ELF-1 (cell line): ENCODE measurements around the gene KLK12.

ENCODE experiments used
- DNase-seq: peaks from one replicate; pipeline ENCODE4 v3.0.0-alpha.2; 2016; ENCODE audit warnings: low read depth, low spot score

Gene KLK12, protein sequence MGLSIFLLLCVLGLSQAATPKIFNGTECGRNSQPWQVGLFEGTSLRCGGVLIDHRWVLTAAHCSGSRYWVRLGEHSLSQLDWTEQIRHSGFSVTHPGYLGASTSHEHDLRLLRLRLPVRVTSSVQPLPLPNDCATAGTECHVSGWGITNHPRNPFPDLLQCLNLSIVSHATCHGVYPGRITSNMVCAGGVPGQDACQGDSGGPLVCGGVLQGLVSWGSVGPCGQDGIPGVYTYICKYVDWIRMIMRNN

DNA sequence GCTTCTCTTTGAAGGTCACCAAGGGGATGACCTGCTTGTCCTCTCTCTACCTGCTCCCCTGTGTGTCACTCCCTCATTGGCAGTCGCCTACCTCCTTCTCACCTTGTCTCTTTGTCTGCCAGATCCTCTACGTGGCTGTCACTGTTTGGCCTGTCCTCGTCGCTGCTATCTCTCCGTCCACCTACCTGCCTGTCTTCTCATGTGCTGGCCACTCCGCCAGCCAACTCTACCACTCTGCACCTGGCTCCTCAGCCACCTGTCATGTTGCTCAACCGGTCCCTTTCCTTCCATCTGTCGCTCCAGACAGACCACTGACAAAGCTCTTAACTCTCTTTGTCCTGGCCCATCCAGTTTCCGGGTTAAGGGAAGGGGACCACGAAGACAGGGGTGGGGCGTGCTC, at the start of gene KLK12:
TSS of gene KLK12 (minus strand) at position 299 of the 400 bp plus-strand sequence. CDS start 381 bp downstream, outside the sequence.
- no peak for DNase-seq

DNA sequence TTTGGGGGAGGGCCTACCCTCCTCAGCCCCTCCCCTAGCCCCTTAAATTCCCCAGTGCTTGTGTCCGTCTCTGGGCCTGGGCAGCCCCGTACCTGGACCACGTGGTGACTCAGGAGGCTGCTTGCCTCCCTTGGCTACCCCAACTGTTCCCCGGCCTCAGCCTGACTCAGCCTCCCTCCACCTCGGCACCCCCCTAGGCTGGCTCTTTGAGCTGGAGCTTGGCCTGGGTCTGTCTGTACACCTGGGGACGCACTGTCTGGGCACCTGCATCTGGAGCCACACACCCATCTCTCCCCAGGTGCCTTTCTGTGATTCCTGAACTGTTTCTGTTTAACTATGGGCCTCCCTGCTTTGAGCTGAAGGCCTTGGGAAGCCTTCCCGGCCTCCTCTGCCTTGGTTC, 49.7 kb upstream of the KLK12 start:
- no peak for DNase-seq

DNA sequence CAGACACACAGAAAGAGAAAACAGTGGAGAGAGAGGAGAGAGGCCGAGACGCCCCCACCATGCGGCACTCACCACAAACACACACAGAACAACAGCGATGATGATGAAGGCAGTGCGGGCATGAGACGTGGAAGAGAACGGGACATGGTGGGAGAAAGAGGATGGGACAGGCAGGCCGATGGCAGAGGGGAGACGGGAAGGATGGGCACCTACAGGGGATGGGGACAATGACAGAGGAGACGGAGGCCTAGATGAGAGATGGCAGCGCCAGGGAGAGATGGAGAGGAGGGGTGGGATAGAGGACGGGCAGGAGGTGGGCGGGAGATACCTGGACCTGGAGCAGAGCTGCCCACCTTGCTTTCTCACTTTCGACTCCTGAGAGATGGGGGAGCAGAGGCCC, 49.0 kb upstream of the KLK12 start:
- DNase-seq = no peak

DNA sequence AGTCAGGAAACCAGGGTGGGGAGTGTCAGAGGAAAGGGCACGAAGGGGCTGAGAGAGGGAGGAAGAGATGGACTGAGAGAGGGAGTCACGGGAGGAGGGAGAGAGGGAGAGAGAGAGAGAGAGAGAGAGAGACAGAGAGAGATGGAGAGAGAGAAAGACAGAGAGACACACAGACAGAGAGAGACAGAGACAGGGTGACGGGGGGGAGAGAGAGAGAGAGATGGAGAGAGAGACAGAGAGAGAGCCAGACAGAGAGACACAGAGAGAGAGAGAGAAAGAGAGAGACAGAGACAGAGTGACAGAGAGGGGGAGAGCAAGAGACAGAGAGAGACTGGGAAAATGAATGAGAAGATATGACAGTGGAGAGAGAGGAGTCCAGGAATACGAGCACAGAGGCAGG, 48.4 kb upstream of the KLK12 start:
- no peak for DNase-seq

DNA sequence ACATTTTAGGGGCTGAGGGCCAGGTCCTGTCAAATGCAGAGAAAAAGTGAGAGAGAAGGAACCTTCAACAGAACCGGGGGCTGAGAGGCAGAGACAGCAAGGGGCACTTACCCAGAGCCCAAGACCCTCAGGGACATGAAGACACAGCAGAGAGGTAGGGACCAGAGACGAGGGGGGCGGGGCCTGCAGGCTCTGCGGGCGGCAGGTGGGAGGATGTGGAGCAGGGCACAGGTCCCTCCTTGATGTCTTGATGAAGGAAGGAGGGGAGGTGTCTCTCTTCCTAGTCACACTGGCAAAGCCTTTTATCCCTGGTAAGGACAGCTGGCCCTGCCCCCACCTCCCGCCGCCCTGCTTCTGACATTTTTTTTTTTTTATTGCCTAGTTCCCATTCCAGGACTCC, 47.8 kb upstream of the KLK12 start, which contains the start of gene KLK14:
TSS of gene KLK14 (minus strand) at position 277 of the 400 bp plus-strand sequence. CDS start at position 4, 273 bp downstream.
- no peak for DNase-seq

DNA sequence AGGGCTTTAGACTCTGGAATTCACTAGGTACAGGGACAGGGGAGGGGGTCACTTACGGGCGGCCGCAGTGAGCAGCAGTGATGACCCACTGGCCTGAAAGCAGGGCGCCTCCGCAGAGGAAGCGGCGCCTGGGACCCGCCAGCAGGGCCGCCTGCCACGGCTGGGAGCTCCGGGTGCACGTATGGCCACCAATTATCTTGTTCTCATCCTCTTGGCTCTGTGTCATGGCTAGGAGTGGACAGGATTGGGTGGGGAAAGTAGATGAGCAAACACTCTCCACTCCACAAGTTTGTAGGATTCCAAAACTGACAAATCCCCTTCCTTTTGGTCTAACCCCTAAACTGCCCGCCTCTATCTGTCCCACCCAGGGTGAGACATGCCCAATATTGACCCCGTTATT, 46.7 kb upstream of the KLK12 start:
- no peak for DNase-seq

DNA sequence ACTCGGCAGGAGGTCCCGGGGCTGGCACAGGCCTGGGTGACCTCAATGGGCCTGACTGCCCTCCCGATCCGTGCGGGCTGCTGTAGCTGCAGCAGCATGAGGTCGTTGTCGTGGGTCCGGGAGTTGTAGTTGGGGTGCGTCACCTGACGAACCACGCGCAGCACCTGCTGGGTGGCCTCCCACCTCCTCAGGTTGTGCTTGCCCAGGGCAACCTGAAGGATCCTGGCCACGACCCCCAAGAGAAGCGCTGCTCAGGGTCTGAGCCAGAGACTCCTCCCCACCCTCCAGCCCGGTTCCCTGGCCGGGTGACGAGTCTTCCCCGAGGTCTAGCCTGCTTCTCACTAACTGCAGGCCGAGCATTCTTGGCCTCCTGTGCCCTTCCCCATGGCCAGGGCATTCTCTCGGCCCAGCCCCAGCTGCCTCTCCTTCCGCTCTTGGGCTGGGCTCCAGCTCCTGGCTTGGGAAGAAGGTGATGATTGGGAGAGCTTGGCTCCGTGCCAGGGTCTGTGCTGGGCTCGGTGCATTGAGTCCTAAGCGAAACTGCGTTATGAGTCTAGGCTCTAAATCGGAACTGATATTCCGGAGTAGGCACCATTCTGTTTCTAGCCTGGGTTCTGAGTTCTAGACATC, 44.8 kb upstream of the KLK12 start:
- DNase-seq = no peak

DNA sequence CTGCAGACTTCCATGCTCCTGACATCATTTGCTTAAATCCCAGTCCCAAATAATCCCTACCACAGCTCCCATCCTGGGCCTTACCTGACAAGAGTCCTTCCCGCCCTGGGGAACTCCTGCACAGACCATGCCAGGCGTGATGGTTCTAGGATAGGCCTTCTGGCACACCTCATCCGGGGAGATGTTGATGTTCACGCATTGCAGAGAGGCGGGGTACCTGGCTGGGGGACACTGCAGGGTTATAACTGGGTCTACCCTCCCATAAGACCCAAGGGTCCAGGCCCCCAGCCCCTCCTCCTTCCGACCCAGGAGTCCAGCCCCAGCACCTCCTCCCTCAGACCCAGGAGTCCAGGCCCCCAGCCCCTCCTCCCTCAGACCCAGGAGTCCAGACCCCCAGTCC, 43.9 kb upstream of the KLK12 start:
- DNase-seq = no peak

DNA sequence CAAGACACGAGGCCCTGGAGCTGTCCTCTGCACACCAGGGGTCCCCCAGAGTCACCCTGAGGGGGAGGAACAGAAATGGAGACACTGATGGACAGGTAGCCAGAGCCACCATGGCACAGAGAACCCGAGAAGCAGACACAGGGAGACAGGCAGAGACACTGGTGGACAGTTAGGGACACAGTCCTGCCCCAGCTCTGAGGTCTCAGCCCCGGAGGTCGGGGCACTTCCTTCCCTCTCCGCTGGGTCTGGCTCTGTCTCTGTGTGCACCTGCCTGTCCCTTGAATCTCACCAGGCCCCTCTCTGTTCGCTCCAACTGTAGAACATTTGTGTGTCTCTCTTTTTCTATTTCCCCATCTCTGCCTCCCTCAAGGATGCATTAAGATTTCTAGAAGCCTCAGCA, 43.3 kb upstream of the KLK12 start:
- DNase-seq = no peak

DNA sequence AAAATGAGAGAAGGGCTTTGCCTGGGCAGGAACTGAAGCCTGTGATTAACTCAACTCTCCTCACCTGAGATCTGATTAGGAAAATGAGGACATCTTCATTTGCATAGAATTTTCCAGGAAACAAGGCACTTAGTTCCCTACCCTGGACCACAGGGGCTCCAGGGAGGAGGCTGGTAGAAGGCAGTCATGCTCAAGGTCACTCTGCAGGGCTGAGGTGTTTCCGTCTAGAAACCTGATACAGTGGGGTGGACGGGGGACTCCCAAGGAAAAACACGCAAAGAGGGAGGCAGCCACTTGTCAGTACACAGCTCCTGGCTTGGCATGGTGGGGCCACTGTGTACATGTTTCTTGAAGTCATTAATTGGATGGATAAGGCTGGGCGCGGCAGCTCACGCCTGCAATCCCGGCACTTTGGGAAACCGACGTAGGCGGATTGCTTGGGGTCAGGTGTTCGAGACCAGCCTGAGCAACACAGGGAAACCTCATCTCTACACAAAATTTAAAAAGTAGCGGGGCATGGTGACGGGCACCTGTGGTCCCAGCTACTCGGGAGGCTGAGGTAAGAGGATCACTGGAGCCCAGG, 41.9 kb upstream of the KLK12 start:
- DNase-seq = no peak

DNA sequence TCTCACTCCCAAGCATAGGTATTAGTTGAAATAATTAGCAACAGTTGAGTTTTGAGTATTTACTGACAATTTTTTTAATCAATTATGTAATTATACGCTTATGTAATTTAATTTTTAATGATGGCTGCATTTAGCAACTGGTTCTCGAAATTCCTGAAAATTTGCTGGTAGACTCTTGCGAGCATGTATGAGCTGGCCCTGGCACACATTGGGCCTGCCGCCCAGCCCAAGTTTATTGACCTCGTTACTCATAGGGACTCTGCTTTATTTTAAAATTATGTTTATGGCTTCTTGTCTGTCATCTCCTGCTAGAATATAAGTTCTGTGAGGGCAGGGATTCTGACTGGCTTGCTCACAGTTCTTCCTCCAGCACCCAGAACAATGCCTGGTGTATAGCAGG, 41.2 kb upstream of the KLK12 start:
- DNase-seq = no peak

DNA sequence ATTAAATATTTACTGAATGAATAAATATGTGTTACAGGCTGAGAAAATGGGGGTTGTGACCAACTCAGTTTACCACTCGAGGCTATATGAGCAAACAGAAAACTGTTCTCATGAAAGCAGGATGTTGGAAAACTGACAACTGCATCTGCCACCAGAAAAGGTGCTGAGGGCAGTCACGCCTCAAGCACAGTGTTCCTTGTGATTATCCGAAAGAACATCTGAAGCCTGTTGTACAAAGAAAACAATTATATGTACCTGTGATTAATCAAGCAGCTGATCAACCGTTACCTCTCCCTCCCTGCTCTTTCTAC, 36.2 kb upstream of the KLK12 start:
- DNase-seq = no peak

DNA sequence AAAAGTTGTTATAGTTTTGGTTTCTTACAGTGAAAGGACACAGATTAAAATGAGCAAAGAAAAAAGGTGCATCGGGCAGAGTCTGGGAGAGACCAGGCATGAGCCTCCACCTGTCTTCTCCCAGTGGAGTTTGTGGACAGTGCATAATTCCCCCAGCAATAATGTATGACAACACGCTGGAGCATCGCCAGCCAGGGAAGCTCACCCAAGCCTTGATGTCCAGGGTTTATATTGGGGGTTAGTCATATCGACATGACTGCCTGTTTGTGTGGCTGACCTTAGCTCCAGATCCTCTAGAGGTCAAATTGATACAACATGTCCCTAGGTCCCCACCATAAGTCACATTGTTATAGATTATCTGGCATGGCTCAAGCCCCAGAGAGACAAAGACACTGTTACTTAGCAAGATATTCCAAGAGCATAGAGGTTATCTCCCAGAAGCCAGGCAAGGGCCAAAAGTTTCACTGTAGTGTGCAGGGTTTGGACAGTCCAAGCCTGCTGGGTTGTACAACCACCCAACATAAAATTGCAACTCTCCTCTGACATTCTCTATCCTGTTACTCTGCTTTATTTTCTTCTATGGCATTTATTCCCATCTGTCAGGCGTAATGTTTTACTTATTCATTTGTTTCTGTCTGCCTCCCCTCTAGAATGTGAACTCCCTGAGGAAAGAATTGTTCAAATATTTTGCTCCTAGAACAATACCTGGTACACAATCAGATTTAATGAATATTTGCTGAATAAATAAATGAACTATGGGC, 35.7 kb upstream of the KLK12 start:
- no peak for DNase-seq

DNA sequence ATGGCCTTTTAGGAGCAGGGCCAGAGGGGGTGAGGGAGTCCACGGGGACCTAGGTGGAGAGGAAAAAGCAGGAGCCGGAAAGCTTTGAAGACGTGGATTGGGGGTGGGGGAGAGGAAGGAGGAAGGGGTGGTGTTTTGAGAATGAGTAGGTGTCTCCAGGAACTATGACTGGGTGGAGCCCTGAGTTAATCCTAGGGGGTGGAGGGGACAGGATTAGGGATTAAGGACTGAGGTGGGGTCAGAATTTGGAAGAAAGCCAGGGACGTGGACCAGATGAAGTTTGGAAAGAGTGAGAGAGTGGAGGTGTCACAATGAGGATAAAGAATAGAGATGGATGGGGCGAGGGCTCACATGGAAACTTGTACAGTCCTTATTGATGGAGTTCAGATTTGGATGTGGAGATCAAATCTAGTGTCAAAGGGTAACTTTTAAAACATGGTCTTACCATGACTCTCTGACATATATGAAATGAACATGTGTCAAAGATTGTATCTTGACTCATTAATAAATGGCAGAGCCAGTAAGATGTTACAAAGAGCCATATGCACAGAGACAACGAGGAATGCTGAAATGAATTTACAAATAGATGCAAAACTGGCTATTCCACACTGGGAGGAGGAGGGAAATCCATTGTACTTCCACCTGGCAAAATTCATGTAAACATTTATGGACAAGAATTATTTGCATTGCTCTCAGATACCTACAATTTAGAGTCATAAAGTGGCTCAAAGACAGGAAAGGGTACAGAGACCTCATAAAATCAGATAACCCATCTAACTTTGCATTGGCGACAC, 31.8 kb upstream of the KLK12 start:
- DNase-seq = no peak

DNA sequence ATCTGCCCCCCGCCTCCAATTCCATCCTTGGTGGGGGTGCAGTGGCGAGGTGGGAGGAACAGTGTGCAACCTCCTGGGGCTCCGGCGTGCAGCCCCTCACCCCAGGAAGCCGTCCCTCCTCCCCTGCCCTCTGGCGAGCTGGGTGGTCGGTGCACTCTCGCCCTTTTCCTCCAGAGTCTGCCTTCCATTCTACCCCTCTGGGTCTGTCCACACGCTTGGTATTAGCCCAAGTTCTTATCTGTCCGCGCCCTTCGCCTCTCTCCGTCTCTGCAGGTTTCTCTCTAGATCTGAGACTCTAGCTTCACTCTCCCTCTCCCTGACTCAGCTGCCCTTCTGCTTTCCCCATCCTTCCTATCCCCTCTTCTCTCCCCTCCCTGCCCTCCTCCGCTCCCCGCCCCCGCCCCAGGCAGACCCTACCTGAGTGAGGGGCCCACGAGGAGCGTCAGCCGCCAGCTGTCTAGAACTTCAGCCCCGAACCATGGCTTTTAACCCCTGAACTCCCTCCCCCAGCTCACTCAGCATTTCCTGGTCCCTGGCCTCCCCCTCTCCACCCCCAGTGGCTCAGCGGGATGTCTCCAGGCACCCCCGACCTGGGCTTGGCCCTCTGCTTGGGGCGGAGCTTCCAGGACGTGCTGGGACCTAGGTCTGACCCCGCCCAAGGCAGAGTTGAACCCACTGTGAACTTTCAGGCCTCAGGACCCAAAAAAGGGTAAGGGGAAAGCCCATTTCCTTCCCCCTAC, 30.6 kb upstream of the KLK12 start:
- no peak for DNase-seq

DNA sequence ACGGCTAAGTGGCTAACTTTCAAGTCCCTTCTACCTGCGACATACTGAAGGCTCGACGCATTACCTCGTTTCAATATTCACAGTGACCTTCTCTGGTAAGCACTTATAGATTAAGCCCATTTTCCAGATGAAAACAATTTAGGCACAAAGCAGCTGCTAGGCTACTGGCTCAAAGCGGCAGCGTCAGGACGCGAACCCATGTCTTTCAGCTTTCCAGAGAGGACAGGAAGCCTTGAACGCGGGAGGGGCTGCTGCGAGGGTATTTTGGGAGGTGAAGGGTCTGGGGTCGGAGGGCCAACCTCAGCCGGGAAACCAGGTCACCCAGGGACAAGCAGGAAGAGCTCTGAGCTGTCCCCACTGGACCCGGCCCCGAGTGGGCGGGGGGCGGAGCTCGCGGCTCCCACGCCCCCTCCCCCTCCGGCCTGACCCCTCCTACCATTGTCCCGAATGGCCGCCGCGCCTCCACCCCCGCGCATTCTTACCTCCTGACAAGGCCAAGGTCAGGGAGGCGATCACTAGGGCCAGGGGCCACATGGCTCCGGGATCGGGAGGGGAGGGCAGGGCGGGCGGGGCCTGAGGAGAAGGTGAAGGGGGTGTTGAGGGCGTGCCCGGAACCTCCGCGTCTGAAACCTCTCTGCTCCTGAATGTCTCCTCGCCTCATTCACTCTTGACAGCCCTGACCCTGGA, 29.9 kb upstream of the KLK12 start, which contains the start of gene KLK13:
TSS of gene KLK13 (minus strand) at position 559 of the 687 bp plus-strand sequence. CDS start at position 534, 25 bp downstream.
- DNase-seq = peak; percentile 39

DNA sequence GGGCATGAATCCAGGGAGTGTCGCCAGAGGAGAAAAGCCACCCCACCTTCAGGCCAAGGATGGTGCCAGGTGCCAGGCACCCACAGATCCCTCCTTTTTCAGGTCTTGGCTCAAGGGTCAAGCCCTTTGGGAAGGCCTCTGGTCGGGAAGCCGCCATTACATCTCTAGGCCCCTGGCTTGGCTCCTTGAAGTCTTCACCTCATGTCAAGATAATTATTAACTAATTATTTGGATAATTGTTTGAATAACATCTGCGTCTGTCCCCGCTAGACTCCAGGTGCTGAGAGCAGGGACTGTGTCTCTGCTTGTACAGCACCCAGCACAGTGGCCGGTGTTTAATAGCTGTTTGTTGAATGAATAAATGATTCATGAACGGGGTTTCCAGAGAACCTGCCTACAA, 28.9 kb upstream of the KLK12 start:
- no peak for DNase-seq

DNA sequence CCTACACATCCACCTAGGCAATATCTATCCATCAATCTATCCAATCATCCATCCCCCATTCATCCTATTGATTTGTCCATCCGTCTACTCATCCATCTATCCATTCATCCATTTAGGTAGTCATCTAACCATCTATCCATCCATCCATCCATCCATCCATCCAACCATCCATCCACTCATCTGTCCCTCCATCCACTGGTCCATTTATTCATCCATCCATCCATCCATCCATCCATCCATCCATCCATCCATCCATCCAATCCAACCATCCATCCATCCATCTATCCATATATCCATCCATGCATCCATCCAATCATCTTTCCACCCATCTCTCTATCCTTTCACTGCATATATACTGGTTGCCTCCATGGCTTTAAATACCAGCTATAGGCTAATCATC, 26.2 kb upstream of the KLK12 start:
- DNase-seq = no peak

DNA sequence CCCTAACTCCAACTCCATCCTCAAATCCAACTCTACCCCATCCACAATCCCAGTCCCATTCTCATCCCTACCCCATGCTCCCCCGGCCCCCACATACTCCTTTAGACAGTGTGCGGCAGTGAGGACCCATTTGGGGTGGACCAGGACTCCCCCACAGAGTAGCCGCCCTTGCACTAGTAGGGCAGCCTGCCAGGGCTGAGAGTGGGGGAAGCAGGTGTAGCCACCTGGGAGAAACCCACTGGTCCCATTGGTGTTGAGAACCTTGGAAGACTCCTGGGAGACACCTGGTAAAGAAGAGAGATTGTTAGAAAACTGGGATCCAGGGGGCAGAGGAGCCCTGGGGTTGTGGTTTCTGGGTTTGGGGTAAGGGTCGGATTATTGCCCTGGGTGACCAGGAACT, 25.5 kb upstream of the KLK12 start:
- no peak for DNase-seq

DNA sequence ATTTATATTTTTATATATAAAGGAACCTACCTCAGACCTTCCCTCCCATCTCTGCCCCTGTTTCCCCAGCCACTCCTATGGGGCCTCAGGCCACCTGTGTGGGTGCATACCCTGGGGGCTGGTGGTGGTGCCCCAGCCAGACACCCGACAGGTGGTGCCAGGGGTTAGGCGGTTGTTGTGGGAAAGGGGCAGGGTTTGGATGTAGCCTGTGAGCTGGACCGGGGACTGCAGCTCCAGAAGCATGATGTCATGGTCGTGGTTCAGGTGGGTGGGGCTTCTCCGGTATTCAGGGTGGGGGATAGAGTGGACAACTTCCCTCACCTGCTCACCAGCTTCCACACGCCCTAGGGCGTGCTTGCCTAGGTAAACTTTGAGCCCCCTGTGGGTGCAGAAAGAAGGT, 24.9 kb upstream of the KLK12 start:
- no peak for DNase-seq
